NOMO-1 treated with dmso at 0.1 percent for 144 hours (cell line): ENCODE results near the gene NANOGP8.
"Not testable (repeated sequence)": the region's sequence is repeated elsewhere in the genome, so short reads cannot be mapped to it uniquely, and the experiment has no call there.

Experiments used
- DNase-seq: peaks from one replicate; lab custom pipeline; 2025; ENCODE audit not compliant: unreplicated experiment; lab: John Stamatoyannopoulos, UW

NANOGP8 gene

GRCh38 chr15:35095941-35096340, 10.8 kb upstream of the NANOGP8 start:
- no peak for DNase-seq

GRCh38 chr15:35092846-35093245, 7.8 kb upstream of the NANOGP8 start:
- DNase-seq, result no peak

- no peak for DNase-seq
Observed at GRCh38 chr15:35092311-35092710, 7.2 kb upstream of the NANOGP8 start.

GRCh38 chr15:35090104-35090807, 5.2 kb upstream of the NANOGP8 start:
- no peak for DNase-seq

- no peak for DNase-seq
Observed at GRCh38 chr15:35089551-35089950, 4.5 kb upstream of the NANOGP8 start.

- no peak for DNase-seq
Observed at GRCh38 chr15:35088329-35088728, 3.2 kb upstream of the NANOGP8 start.

GRCh38 chr15:35087759-35088158, 2.7 kb upstream of the NANOGP8 start:
- DNase-seq, result no peak

GRCh38 chr15:35082371-35083348, 2.4 kb downstream of the NANOGP8 start:
- not testable (repeated sequence) for DNase-seq

GRCh38 chr15:35081626-35082365, 3.3 kb downstream of the NANOGP8 start:
- not testable (repeated sequence) for DNase-seq

- DNase-seq, result no peak
Observed at GRCh38 chr15:35080226-35080625, 4.9 kb downstream of the NANOGP8 start.

- DNase-seq, result peak; percentile 12
Observed at GRCh38 chr15:35078221-35078915, 6.7 kb downstream of the NANOGP8 start.

- peak; percentile 36 for DNase-seq
Observed at GRCh38 chr15:35071106-35071505, 14.0 kb downstream of the NANOGP8 start.

- no peak for DNase-seq
Observed at GRCh38 chr15:35068846-35069475, 16.1 kb downstream of the NANOGP8 start.

GRCh38 chr15:35067496-35068347, 17.4 kb downstream of the NANOGP8 start:
- DNase-seq, result no peak

GRCh38 chr15:35066094-35066493, 19.0 kb downstream of the NANOGP8 start:
- DNase-seq, result no peak

GRCh38 chr15:35064576-35065190, 20.4 kb downstream of the NANOGP8 start:
- no peak for DNase-seq

GRCh38 chr15:35062738-35063099, 22.4 kb downstream of the NANOGP8 start:
- no peak for DNase-seq

- no peak for DNase-seq
Observed at GRCh38 chr15:35061825-35062737, 23.0 kb downstream of the NANOGP8 start.
